HG03108 (cell line): ENCODE data around the gene AWAT1.
"Not testable (repeated sequence)": the region's sequence is repeated elsewhere in the genome, so short reads cannot be mapped to it uniquely, and the experiment has no call there.

Experiments used
- ATAC-seq: cut with Tn5 transposase; IDR thresholded peaks from one replicate; pipeline ENCODE4 v1.9.1; 2021; ENCODE audit warnings: moderate library complexity; ENCODE audit not compliant: unreplicated experiment

AWAT1 gene

DNA sequence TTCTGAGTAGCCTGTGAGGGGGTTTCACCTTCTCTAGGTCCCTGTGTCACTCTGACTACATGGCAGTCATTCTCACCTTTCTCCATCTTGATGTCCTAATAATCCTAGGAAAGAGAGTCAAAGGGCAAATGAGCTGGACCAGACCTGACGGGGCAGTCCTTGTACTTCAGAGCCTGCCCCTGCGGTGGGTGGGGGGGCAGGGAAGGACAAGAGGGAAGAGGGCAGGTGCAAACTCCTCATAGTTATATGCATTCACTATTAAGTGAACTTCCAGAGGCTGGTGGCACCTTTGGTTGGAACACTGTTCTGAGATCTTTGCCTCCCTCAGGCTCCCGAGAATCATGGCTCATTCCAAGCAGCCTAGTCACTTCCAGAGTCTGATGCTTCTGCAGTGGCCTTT, at the start of gene AWAT1:
AWAT1 (plus strand) TSS at position 301 of the 400 bp plus-strand sequence; CDS start at position 342, 41 bp downstream.
- no peak for ATAC-seq

DNA sequence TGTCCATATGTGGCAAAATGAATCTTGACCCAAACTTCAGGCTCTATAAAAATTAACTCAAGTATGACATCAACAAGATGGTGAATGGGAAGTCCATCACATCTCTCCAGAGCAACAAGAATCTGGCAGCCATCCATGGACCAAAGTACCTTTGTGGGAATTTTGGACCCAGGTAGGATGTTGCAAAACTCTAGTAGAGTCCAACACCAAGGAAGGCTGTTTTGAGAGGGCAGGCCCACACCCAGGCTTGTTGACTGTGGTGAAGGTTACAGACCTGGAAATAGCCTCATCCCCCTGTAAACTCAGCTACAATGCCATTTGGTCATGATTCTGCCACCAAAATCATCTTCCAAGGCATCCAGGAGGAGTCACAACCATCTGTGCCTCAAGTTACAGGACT, 44.2 kb upstream of the AWAT1 start:
- ATAC-seq: no peak

DNA sequence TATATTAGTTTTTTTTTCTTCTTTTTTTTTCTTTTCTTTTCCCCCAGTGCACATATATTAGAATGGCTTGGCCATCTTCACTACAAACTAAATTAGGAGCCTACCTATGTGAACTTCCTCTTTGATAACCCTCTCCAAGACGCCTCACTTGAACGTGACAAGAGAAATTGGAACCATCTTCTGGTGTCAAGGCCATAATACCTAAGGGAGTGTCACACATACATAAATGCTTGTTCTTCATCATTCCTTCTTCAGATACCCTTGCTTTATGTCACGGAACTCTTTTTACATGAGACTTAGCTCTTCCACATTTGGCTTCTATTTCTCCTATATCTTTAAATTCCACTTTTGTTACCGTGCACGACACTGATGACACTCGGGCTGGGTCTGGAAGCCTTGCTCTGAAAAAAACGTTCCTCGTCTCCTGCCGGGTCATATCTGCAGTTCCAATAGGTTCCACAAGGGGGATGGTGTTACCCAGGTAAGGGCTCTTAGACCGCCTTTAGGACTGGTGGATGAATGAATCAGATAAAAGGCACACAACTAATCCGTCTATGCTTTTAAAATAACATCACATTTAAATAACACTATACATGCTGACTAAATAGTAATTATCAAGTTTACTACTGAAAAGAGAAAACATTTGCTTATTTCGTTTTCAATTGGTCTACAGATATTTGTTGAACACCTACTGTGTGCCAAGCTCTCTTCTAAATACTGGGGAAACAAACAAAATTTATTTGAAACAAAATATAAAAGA, 37.3 kb upstream of the AWAT1 start:
- ATAC-seq: peak; percentile 69

DNA sequence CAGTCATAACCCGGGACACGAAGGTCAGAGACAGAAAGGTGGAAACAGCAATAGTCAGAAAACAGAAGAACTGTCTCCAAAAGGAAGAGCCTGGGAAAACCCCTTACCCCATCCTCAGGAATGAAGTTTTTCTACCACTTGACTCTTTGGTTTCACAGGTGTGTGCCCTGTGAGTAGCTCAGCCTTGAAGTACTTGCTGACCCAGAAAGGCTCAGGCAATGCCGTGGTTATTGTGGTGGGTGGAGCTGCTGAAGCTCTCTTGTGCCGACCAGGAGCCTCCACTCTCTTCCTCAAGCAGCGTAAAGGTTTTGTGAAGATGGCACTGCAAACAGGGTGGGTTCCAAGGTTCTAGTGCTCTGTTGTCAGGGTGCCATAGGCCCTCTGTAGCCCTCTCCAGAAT, 32.7 kb upstream of the AWAT1 start:
- no peak for ATAC-seq

DNA sequence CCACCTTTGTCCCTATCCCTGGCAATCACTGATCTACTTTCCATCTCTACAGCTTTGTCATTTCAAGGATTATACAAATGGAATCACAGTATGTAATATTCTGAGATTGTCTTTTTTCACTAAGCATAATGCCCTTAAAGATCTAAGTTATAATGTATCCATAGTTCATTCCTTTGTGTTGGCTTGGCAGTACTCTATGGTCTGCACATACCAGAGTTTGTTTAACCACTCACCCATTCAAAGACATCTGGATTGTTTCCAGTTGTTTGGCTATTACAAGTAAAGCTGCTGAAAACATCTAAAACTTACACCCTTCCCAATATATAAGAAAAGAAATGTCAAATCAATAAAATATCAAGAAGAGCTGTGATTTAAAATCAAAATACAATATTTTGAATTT, 26.0 kb upstream of the AWAT1 start:
- ATAC-seq: no peak

DNA sequence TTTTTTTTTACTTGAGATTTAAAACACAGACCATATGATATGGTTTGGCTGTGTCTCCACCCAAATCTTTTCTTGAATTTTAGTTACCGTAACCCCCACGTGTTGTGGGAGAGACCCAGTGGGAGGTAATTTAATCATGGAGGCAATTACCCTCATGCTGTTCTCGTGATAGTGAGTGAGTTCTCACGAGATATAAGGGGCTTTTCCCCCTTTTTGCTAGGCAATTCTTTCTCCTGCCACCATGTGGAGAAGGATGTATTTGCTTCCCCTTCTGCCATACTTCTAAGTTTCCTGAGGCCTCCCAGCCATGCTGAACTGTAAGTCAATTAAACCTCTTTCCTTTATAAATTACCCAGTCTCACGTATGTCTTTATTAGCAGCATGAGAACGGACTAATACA, 24.9 kb upstream of the AWAT1 start:
- ATAC-seq: not testable (repeated sequence)

DNA sequence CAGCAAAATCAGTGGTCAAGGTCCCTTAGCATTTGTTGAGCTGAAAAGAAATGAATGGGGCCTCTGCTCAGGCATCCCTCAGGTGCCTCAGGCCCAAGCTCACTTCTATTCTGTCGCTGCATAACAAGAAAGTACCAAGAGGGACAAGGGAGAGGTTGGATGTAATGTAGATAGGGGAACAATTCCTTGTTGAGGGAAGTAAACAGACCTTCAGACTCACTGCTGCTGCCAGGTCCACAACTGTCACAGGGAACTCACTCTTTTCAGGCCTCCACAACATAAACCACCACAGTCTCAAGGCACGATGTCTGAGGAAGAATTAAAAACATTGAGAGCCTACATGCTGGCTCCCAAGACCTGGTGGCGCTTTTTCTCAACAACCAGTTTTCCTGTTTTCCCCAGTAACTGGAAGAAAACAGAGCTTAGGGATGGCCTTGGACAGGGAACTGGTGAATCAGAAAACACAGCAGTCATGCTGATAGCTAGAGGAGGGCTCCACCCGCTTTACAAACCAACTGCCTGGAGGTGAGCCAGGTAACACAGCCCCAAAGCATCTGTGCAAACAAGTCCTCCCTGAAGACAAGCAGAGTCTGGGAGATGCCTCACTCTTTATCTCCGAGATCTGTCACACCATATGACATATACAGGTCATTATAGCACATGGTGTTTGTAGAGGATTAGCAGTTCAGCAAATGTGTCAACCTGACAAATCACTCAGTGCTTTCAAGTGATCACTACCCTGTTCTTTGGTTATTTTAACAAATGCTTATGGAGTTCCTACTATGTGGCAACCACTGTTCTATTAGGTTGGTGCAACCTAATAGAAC, 14.3 kb upstream of the AWAT1 start:
- ATAC-seq: no peak

DNA sequence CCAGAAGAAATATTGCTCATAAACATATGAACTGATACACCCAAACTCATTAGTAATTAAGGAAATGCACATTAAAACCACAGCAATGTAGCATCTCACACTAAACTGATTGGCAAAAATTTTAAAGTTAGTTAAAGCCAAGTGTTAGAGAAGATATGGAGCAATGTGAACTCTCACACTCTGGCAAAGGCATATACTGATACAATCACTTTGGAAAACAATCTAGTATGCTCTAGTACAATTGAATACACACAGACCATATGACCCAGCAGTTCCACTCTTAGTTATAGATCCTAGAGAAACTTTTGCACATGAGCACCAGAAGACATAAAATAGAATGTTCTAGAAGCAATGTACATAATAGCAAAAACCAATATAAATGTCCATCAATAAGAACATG, 8.4 kb upstream of the AWAT1 start:
- ATAC-seq: no peak

DNA sequence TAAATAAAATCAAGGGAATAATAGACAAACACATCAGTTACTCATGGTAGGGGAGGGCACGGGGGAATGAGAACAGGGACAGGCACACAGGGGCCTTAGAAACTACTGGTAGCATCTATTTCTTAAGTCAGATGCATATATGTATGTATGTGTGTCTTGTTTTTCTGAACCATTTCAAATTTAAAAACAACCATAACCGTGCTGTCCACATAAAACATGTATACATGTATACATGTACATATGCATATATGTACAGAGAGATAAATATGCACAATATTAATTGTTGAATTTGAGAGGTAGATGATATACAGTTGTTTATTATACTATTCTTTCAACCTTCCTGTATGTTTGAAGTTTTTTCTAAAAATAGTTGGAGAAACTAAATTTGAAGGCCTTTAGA, 7.8 kb upstream of the AWAT1 start:
- no peak for ATAC-seq

DNA sequence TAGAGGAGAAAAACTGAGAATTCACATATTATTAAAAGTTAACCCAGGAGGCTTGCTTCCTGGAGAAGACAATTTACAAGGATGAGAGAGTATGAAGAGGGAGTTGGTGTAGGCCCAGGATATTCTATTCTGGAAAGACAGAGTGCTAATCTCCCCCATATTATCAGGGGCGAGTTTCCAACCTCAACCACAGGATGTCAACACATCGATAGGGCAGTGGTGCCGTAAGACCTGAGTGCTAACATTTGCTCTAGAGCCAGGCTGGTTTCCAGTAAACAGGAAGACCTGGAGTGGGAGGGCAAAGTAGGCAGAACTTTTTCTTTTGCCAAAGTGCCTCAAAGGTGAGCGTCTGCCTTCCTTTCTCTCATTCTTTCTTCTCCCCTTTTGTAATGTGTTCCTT, 2.8 kb upstream of the AWAT1 start:
- ATAC-seq: no peak

DNA sequence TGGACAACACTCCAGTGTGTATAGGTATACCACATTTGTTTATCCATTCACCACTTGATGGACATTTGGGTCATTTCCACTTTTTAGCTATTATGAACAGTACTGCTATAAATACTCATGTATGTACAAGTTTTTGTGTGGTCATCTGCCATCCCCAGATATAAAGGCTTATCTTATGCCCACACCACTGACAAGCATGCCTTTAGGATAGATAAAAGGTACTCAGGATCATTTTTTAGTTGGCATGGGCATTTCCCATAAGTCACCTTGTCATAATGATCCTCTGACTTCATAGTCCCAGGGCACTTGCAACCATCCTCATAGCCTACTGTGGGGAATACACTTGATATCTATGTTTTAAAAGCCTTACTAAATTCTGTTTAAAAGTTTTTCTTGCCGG, 6.3 kb downstream of the AWAT1 start:
- no peak for ATAC-seq

DNA sequence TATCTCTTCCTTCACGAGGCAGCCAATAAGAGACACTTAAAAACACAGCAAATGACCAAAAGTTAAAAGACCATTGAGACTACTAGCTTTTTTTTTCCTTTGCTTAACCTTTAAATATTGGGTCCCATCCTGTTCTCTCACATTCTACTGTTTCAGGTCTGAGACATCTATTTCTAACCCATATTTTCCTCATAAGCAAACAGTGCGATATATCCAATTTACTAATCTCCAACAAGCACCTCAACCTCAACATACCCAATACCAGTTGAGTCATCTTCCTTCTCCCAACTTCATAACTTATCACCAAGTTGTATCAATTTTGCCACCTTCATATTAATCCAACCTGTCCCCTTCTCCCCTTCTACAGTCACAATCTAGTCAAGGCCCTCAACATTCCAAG, 7.0 kb downstream of the AWAT1 start:
- no peak for ATAC-seq

DNA sequence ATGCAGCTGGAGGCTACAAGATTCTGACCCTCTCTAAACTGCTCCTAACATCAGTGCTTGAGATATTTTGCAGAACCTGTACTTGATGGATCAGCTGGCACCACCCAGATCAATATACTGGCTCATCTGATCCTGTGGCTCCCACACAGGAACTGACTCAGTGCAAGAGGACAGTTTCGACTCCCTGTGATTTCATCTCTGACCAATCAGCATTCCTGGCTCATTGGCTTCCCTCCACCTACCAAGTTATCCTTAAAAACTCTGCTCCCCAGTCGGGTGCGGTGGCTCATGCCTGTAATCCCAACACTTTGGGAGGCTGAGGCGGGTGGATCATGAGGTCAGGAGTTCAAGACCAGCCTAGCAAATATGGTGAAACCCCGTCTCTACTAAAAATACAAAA, 9.1 kb downstream of the AWAT1 start:
- ATAC-seq: not testable (repeated sequence)

DNA sequence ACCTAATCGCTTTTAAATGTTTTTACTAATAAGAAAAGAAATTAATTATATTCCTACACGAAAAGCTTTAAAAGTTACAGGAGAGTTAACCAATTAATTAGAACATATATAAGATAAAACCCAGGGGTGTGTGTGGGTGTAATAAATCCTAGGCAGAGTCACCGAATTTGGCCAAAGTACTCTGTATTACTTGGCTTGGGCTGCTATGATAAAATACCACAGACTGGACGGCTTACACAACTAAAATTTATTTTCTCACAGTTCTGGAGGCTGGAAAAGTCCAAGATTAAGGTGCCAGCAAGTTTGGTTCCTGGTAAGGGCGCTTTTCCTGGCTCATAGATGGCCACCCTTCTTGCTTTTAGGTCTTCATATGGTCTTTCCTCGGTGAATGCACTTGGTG, 10.4 kb downstream of the AWAT1 start:
- ATAC-seq: no peak

DNA sequence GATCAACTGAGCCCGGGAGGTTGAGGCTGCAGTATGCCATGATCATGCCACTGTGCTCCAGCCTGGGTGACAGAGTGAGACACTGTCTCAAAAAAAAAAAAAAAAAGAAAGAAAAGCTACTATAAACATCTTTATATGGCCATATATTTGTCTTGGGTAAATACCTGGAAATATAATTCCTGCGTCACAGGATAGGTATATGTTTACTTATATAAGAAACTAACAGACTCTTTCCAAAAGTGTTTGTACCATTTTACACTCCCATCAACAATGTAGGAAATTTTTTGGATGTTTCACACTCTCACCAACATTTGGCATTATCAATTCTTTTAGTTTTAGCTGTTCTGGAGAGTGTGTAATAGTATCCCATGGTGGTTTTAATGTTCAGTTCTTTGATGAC, 12.8 kb downstream of the AWAT1 start:
- ATAC-seq: no peak

DNA sequence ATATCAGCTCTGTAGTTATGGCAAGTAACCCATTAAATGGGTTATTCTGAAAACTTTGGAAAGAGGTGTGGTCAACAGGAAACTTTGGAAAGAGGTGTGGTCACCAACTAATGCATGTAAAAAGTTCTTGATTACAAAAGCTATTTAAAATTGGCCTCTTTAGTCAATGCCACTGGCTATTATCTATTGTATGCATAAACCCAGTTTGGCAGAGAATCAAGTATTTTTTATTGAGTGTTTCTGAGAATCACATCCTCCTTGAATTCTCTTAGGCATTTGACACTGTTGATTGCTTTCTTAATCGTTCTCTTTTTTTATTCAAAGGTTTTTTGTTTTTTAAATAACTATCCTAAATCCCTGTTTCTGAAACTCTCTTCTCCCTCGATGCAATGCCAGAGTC, 18.0 kb downstream of the AWAT1 start:
- no peak for ATAC-seq

DNA sequence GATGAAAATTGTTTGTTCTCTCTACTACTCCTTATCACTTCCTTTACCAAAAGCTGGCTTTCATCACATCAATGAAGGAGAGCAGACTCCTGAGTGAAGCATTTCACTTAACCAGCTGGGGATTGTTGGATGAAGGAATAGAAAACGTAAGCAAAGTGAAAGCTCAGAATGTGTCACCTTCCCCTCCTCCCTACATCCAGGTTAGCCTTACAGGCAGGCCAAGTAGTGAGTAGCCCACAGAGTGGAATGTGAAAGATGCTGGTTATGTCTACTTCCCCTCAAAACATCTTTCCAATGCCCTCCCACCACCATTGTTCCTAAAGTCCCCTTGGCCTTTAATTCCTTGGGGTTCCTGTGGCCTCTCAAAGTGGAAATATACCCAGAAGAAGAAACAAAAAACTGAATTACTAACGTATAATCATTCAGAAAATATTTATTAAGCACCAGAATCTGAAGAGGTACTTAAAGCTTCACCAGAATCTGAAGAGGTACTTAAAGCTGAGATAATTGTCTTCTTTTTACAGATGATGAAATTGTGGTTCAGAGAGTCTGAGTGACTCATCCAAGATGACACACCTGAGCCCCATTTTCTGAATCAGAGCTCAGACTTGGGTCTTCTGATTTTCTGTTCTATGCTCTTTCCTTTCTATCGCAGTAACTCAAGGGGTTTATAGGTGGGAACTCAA, 19.1 kb downstream of the AWAT1 start:
- ATAC-seq: no peak

DNA sequence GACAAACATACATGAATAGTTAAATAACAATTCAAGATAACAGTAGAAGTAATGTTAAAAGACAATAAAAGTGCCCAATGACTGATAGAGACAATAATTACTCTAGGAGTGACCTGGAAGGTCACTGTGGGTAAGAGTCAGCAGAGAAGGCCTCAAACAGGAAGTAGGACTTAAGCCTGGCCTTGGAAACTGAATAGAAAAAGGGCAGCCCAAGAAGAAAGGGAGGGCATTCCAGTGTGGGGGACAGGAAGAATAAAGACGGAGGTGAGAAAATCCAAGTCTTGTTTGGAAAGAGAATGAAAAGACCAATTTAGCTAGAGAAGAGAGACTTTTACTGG, 19.6 kb downstream of the AWAT1 start:
- ATAC-seq: no peak

DNA sequence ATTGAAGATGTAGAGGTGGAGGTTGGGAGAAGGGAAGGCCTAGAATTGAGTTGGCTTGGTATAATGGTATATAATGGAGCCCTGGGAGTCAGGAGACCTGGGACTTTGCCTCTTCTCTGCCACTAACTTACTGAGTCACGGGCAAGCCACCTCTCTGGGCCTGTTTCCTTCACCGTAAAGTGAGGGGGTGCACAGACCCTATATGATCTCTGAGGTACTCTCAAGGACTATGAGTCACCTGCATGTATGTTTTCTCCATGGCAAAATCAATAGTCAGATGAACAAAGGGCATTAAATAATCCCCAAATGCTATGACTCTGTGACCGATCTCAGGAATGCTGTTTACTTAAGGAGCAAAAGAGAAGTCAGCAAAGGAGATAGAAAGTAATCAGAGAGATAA, 20.5 kb downstream of the AWAT1 start:
- ATAC-seq: no peak

DNA sequence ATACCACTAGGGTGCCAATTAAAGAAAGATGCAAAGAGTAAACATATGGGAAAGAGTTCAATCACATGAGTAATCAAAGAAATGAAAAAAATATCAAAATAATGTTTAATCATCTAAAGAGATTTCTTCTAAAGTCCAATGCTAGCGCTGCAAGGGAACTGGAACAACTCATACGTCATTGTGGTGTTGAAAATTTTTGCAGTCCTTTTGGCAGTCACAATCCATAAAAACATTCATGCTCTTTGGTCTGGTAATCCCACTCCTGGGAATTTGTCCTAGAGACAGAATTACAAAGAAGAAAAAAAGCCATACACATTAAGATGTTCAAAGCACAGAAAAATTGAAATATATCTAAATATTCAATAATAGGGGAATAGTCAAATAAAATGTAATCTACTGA, 21.0 kb downstream of the AWAT1 start:
- ATAC-seq: no peak

DNA sequence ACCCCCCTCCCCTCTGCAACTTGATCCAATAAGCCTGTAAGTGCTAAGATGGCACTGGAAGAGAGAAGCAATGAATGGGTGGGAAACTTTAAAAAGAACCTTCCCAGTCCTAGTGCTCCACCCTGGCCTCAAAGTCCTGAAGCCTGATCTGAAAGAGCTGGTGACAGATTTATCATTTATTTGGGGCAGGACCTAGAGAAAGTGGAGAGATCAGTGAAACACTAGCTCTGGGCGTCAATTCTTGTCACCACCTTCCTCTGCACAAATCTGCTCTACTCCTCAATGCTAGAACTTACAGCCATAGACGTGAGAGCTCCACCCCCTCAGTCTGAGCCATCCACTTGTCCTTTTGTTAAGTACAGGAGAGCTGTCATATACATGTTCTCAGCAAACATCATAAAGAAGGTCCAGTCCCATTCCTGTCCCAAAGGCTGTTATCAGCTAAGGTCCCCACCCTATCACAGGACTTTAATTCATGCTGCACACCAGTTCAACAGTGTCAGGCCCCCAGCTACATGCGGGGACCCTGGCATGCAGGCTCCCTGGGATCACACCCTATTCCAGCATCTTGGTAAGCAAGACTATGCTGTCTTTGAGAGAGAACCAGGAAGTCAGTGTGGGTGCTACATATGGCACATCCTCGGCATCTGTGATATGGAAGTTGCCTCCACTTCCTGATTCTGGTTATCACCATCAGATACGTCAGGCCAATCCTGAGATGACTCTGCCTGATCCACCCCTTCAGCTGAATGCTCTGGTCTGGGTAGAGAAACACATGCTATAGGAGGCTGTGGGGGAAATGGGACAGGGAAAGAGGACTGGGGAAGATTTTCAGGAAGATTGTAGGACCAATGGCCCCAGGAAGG, 23.2 kb downstream of the AWAT1 start:
- ATAC-seq: no peak
